GM21447 (cell line): ENCODE measurements around the gene TMEM109.

ENCODE experiments used
- ATAC-seq: cut with Tn5 transposase; IDR thresholded peaks from one replicate; pipeline ENCODE4 v1.9.1; 2021; ENCODE audit not compliant: unreplicated experiment

Gene TMEM109

GRCh38 chr11:60939855-60940254 is 25.9 kb downstream of the TMEM109 start:
- no peak for ATAC-seq

DNA sequence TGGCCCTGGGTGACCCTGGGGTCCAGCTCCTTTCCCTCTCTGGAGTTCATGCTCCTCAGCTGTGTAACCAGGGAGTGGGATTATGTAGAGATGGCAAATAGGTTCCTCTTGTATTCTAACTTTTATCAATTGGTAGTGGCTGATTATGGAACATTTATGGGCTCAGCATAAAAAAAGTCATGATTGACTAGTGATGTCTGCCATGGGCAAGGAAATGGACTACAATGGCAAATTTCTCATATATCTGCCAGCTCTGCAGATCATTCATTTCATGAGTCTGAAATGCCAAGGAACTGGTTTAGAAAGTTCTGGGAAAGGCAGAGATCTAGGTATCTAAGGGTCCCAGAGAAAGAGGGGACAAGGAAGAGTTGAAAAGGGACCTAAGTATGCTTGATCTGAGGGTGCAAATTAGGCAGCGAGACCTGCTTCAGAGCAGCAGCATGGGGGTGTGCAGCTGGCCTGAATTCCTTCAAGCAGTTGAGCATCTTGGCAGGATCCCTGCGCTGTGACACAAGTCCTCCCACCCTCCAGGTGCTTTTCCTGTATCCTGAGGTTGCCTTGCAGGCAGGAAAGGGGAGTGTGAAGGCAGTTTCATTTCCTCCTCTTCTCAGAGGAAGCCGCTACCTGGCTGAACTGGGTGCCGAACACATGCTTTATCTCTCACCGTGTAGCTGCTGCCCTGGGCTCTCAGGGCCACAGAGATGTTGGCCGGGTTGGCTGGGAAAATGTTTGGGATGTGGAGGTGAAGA is 27.6 kb downstream of the TMEM109 start:
- ATAC-seq: no peak

DNA sequence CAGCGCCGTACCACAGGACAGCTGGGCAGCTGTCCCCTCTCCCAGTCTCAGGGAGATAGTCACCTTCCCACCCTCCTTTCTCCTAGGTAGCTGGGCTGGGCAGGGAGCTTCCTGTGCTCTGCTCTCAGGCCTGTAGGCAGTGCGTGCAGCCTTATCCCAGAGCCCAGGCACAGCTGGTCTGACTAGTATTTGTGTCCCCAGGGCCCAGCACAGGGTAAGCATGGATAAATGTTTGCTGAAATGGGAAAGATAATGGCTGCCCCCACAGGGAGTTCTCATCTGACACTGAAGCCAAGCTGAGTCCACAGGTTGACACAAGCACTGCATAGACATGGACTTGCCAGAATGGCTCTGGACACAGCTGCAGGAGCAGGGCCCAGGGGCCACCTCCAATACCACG is 28.3 kb downstream of the TMEM109 start:
- ATAC-seq: no peak

GRCh38 chr11:60942970-60943565 is 29.1 kb downstream of the TMEM109 start:
- ATAC-seq: no peak

GRCh38 chr11:60944490-60945294 is 30.7 kb downstream of the TMEM109 start:
- ATAC-seq: no peak

- ATAC-seq: no peak
These were observed 31.3 kb downstream of the TMEM109 start for GRCh38 chr11:60945295-60945667.

- ATAC-seq: no peak
These were observed 32.8 kb downstream of the TMEM109 start for GRCh38 chr11:60946601-60947264.

- no peak for ATAC-seq
These were observed 33.7 kb downstream of the TMEM109 start for GRCh38 chr11:60947700-60948099.

- ATAC-seq: no peak
These were observed 34.3 kb downstream of the TMEM109 start for GRCh38 chr11:60948250-60948649.

- no peak for ATAC-seq
These were observed 36.1 kb downstream of the TMEM109 start for GRCh38 chr11:60950024-60950423.

GRCh38 chr11:60950933-60951605 is 37.1 kb downstream of the TMEM109 start:
- ATAC-seq: no peak

GRCh38 chr11:60951606-60951903 is 37.6 kb downstream of the TMEM109 start:
- no peak for ATAC-seq

- ATAC-seq: peak; percentile 73
These were observed 38.2 kb downstream of the TMEM109 start, which contains the start of gene SLC15A3 for GRCh38 chr11:60951904-60952741. Gene SLC15A3, minus strand, starts transcription at chr11:60952176. Its CDS starts 625 bp downstream, at chr11:60951551.

DNA sequence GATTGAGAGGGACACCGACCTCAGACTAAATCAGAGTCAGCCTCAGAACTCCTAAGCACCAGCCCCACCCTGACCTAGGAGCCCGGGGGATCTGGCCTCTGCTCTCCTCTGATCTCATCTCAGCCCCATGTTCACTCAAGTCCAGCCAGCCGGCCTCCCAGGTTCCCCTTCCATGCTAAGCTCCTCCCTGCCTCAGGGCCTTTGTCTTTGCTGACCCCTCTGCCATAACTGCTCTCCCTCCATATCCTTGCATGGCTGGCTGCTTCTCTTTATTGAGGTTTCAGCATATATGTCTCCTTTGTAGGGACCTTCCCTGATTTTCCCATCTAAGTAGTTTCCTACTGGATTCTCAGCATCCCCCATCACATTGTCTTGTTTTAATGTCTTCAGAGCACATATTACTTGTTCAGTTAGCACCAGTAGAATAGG is 38.8 kb downstream of the TMEM109 start:
- ATAC-seq: no peak

GRCh38 chr11:60953781-60954180 is 39.8 kb downstream of the TMEM109 start:
- no peak for ATAC-seq

GRCh38 chr11:60954421-60954820 is 40.5 kb downstream of the TMEM109 start:
- ATAC-seq: no peak

- no peak for ATAC-seq
These were observed 41.6 kb downstream of the TMEM109 start for GRCh38 chr11:60955571-60955970.

- no peak for ATAC-seq
These were observed 43.2 kb downstream of the TMEM109 start for GRCh38 chr11:60957188-60957587.

DNA sequence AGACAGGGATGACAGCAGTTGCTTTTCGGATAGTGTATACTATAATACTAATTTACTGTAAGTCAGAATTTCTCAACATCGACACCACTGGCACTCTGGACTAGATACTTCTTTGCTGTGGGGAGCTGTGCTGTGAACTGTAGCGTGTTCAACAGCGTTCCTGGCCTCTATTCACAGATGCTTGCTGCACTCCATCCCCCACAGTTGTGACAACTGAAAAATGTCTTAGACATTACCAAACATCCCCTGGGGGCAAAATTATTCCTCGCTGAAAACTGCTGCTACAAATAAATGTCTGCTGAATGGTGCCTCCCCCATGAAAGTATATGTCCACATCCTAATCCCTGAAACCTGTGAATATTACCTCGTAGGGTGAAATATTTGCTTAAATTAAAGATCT is 45.5 kb downstream of the TMEM109 start:
- ATAC-seq: no peak

DNA sequence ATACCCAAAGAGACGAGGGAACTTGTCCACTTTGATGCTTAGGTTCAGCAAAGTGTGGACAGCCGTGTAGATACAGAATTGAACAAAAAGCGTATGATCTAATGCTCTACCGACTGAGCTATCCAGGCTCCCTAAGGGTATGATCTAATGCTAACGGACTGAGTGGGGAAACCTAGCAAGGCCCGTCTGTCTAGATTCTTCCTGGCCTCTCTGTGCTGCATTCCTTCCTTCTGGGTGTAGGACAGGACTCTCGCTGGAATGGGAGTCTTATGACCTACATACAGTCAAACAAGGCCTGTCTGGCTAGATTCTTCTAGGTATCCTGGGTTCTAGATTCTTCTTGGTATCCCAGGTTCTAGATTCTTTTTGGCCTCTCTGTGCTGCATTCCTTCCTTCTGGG is 46.4 kb downstream of the TMEM109 start:
- ATAC-seq: no peak
